ENCODE measurements around the gene ST6GAL2. TPM values are rescaled to one million over a fixed set of nuclear protein-coding genes. Genes with fewer than 3 reads are reported as not detected.

The ST6GAL2 gene
- total and polyA plus RNA-seq, 2 of the 8 experiments (the other 6 are each of a cell fraction or from before 2014, with no cell fraction given), result 2.7 to 17.5 TPM

DNA sequence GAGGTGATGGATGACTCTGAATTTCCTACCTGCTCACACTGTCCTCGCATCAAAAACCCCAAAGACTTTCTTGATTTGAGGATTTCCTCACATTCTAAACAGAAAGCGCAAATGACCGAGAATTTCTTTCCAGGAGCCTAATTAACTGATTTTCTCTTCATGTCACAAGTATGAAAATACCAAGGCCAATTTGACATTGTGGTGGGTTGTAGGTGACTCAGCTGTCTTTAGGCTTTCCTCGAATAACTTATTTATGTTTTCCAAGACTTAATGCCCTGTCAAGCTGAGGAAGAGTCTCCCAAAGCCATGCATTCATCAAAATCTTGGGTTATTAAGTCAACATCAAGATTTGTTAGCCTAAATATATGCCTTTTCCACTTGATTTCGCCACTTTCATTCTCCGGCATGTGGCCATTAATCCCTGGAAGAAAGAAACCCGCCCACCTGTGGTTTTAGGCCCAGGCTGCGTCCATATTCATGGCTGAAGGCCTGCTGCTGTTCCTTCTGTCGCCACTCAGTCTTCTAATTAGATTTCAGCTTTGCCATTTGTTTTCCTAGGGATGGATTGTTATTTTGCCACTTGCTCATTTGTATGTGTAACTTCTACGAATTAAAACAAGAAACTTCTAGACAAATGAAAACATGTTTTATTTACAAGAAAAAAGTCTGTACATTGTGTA lies 84.9 kb downstream of the ST6GAL2 start:
- no peak for DNase-seq (ENCODE audit: low read depth in 1 of 2, low spot score in 2 of 2)
- WGBS, 2 experiments (ENCODE audit: extremely low coverage in 1 of 2, insufficient coverage in 1 of 2, insufficient read length in 1 of 2, insufficient replicate concordance in 2 of 2, low coverage in 1 of 2, low lambda C conversion rate in 2 of 2, missing lambda C conversion rate in 1 of 2), result 79% methylated on average over 10 of the region's 10 CpGs; no CpG with 5 or more reads in 1 of the 2 experiments

More for the DNA sequence above, 84.9 kb downstream of the ST6GAL2 start:
- H2BK12ac ChIP-seq (ENCODE audit: low read depth, low read length), result no peak overlapping the region
- no peak overlapping the region for H4K91ac ChIP-seq (replicated peaks; ENCODE audit: insufficient read length, low read length)
- H2BK15ac ChIP-seq (ENCODE audit: low read length), result no peak overlapping the region
- H2AFZ ChIP-seq (ENCODE audit: low read length), result no peak overlapping the region
- H2BK120ac ChIP-seq (replicated peaks; ENCODE audit: low read depth, low read length), result no peak overlapping the region
- no peak overlapping the region for H3K4me3 ChIP-seq (ENCODE audit: extremely low read depth in 1 of 4, insufficient read depth in 2 of 4, low read depth in 3 of 4, low read length in 4 of 4)
- H3K56ac ChIP-seq (replicated peaks; ENCODE audit: insufficient read length, low read depth, low read length), result no peak overlapping the region
- H3K9ac ChIP-seq (replicated peaks in 1 of 4; ENCODE audit: extremely low read depth in 1 of 4, low read depth in 3 of 4, low read length in 3 of 4), result no peak overlapping the region
- H3K4me2 ChIP-seq (ENCODE audit: insufficient read depth in 1 of 2, low read depth in 2 of 2, low read length in 2 of 2), result no peak overlapping the region
- no peaks in the 10 kb centered on the region; a peak in 2 of 7 replicates for H3K27me3 ChIP-seq (replicated peaks in 1 of 4; ENCODE audit: control insufficient read depth in 3 of 4, extremely low read depth in 1 of 4, insufficient read depth in 3 of 4, low read length in 3 of 4)
- H3K9me3 ChIP-seq (ENCODE audit: insufficient read depth in 2 of 2, low read depth in 1 of 2, low read length in 1 of 2), result no peaks in the 10 kb centered on the region
- no peaks in the 10 kb centered on the region for H3K79me2 ChIP-seq (ENCODE audit: control insufficient read depth in 1 of 2, insufficient read depth in 2 of 2, low read length in 2 of 2)
- H3K14ac ChIP-seq (ENCODE audit: insufficient read length), result no peak overlapping the region
- peaks cover 0 to 4% (median 0%) of the 10 kb centered on the region in 4 experiments; a peak in 2 of 7 replicates for H3K4me1 ChIP-seq (replicated peaks in 1 of 4; ENCODE audit: control insufficient read depth in 3 of 4, insufficient read depth in 4 of 4, low read length in 3 of 4)
- H2BK5ac ChIP-seq (ENCODE audit: low read depth, low read length), result no peak overlapping the region
- no peaks in the 10 kb centered on the region for H3K36me3 ChIP-seq (ENCODE audit: control insufficient read depth in 2 of 4, insufficient read depth in 4 of 4, low read length in 3 of 4)
- no peaks in the 10 kb centered on the region for H3K23me2 ChIP-seq (ENCODE audit: low read depth, low read length)
- POLR2A ChIA-PET (ENCODE audit: partially characterized antibody), result no interaction called here
- H4K5ac ChIP-seq (ENCODE audit: insufficient read length, low read depth, low read length), result no peak overlapping the region
- H2BK20ac ChIP-seq (ENCODE audit: low read length), result no peak overlapping the region
- H3K79me1 ChIP-seq (ENCODE audit: low read depth, low read length), result no peaks in the 10 kb centered on the region
- H4K8ac ChIP-seq (ENCODE audit: extremely low read depth, insufficient read depth, low read length), result no peak overlapping the region
- no peak overlapping the region for H2AK5ac ChIP-seq (ENCODE audit: low read depth, low read length)
- no peak overlapping the region for H3K27ac ChIP-seq (ENCODE audit: low read depth, low read length)
- H4K20me1 ChIP-seq (replicated peaks in 1 of 2; ENCODE audit: control insufficient read depth in 1 of 2, insufficient read depth in 2 of 2, low read length in 2 of 2), result no peaks in the 10 kb centered on the region
- no peak for FAIRE-seq
- H3K18ac ChIP-seq (ENCODE audit: extremely low read depth, low read length), result no peak overlapping the region
- H3K4ac ChIP-seq (replicated peaks; ENCODE audit: insufficient read length, low read depth, low read length), result no peak overlapping the region
- H3K23ac ChIP-seq (ENCODE audit: insufficient read length), result no peak overlapping the region
- CTCF ChIA-PET (ENCODE audit: partially characterized antibody), result interaction anchor here (1.0 kb wide), 1 partner anchor 20 kb away, joined by 3 read pairs; no protein-coding TSS in a partner anchor
- TF ChIP-seq, protein P1, sequence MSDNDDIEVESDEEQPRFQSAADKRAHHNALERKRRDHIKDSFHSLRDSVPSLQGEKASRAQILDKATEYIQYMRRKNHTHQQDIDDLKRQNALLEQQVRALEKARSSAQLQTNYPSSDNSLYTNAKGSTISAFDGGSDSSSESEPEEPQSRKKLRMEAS (IDR thresholded peaks at IDR 0.05), result peak; percentile 72; the same call in 1 of the 2 replicates
- TF ChIP-seq GABPA (IDR thresholded peaks at IDR 0.05; ENCODE audit: borderline replicate concordance, insufficient read depth, low read length), result no peak
- TF ChIP-seq YY1 (IDR thresholded peaks at IDR 0.05; ENCODE audit: low read depth, low read length), result peak; percentile 68
- TF ChIP-seq CEBPB (IDR thresholded peaks at IDR 0.05; ENCODE audit: low read depth, low read length), result 0 out of 2 replicates have a peak, but pooled peaks have one; percentile 9
- TF ChIP-seq, protein P2, sequence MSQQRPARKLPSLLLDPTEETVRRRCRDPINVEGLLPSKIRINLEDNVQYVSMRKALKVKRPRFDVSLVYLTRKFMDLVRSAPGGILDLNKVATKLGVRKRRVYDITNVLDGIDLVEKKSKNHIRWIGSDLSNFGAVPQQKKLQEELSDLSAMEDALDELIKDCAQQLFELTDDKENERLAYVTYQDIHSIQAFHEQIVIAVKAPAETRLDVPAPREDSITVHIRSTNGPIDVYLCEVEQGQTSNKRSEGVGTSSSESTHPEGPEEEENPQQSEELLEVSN (IDR thresholded peaks at IDR 0.05), result peak; percentile 77
- no peak for TF ChIP-seq EGR1 (IDR thresholded peaks at IDR 0.05; ENCODE audit: borderline replicate concordance, low read depth, low read length)
- TF ChIP-seq POLR2AphosphoS5 (IDR thresholded peaks at IDR 0.05; ENCODE audit: low read depth, low read length), result no peak
- TF ChIP-seq GTF2F1 (IDR thresholded peaks at IDR 0.05; ENCODE audit: borderline replicate concordance, low read depth, low read length), result no peak

Measured in H1 (cell line).